ENCODE results near the gene OTUD7B. TPM values are rescaled to one million over a fixed set of nuclear protein-coding genes. Genes with fewer than 3 reads are reported as not detected.
A peak's percentile ranks its signal among the peaks of the same experiment; 100 is the strongest.

OTUD7B gene
- total RNA-seq, 1 donor: 17.7 TPM

GRCh38 chr1:149896575-149896974, 114.0 kb downstream of the OTUD7B start:
- H3K4me3 ChIP-seq (ENCODE audit: low read depth, low read length): no peak overlapping the region
- DNase-seq (ENCODE audit: low read depth): no peak
- TF ChIP-seq, protein P1, sequence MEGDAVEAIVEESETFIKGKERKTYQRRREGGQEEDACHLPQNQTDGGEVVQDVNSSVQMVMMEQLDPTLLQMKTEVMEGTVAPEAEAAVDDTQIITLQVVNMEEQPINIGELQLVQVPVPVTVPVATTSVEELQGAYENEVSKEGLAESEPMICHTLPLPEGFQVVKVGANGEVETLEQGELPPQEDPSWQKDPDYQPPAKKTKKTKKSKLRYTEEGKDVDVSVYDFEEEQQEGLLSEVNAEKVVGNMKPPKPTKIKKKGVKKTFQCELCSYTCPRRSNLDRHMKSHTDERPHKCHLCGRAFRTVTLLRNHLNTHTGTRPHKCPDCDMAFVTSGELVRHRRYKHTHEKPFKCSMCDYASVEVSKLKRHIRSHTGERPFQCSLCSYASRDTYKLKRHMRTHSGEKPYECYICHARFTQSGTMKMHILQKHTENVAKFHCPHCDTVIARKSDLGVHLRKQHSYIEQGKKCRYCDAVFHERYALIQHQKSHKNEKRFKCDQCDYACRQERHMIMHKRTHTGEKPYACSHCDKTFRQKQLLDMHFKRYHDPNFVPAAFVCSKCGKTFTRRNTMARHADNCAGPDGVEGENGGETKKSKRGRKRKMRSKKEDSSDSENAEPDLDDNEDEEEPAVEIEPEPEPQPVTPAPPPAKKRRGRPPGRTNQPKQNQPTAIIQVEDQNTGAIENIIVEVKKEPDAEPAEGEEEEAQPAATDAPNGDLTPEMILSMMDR (IDR thresholded peaks at IDR 0.05; ENCODE audit: insufficient read depth, low read length): no peak

- DNase-seq (ENCODE audit: low read depth): peak; percentile 63
- TF ChIP-seq, protein P1 (IDR thresholded peaks at IDR 0.05; ENCODE audit: insufficient read depth, low read length): no peak
- H3K4me3 ChIP-seq (ENCODE audit: low read depth, low read length): peak overlapping the region; percentile 67
Measured at GRCh38 chr1:149888999-149889289, 121.6 kb downstream of the OTUD7B start.

DNA sequence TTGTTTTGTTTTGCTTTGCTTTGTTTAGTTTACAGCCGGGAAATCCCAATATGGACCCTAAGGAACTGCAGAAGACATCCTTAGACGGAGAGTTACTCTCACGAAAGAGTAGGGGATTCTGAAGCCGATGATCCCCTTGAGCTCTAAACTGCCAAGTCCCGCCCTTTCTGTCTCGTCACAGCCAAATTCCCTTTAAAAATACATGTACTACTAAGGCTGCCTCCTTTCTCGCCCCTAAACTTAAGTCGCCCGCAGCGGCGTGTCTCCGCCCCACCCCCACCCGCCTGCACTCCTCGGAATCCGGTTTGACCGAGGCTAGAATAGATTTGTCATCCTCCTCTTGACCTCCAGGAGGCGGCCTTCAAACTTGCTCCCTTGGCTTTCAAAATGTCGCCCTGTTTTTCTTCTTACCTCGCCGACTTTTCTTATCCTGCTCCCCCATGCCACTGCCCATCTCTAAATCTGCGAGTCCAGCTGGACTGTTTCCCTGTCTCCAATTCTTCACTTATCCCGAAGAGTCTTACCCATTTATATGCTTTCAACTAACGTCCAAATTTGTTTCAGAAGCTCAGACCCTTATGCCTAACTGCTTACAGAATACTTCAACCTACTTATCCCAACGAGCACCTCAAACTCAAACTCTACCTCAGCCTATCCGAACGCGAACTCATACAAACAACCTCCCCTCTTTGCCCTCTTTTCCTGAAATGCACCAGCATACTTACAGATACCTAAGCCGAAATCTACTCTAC, 122.1 kb downstream of the OTUD7B start:
- TF ChIP-seq, protein P1 (IDR thresholded peaks at IDR 0.05; ENCODE audit: insufficient read depth, low read length): peak; percentile 59
- peak; percentile 91 for DNase-seq (ENCODE audit: low read depth)
- peak overlapping the region; percentile 67 for H3K4me3 ChIP-seq (ENCODE audit: low read depth, low read length)

Other genes starting within 250 kb of the OTUD7B start
- not detected in 2 replicates for gene FCGR1A, start 228.0 kb downstream of the OTUD7B start, total RNA-seq (ENCODE audit: low replicate concordance)
- 7.0 and 9.4 TPM in 2 replicates for gene BOLA1, start 111.2 kb downstream of the OTUD7B start, total RNA-seq (ENCODE audit: low replicate concordance)
- gene SV2A, start 92.9 kb downstream of the OTUD7B start, total RNA-seq (ENCODE audit: low replicate concordance): 17.4 and 25.0 TPM in 2 replicates
- 2.8 and 24.9 TPM in 2 replicates for gene SF3B4, start 82.9 kb downstream of the OTUD7B start, total RNA-seq (ENCODE audit: low replicate concordance)
- gene MTMR11, start 73.8 kb downstream of the OTUD7B start, total RNA-seq (ENCODE audit: low replicate concordance): 7.3 and 22.1 TPM in 2 replicates
- gene VPS45, start 57.0 kb upstream of the OTUD7B start, total RNA-seq (ENCODE audit: low replicate concordance): 26.0 and 47.8 TPM in 2 replicates
- 27.7 and 43.6 TPM in 2 replicates for gene PLEKHO1, start 139.2 kb upstream of the OTUD7B start, total RNA-seq (ENCODE audit: low replicate concordance)
- gene ANP32E, start 225.4 kb upstream of the OTUD7B start, total RNA-seq (ENCODE audit: low replicate concordance): 35.1 and 52.1 TPM in 2 replicates
- gene CA14, start 247.0 kb upstream of the OTUD7B start, total RNA-seq (ENCODE audit: low replicate concordance): not detected in 2 replicates